CD4-positive, alpha-beta T cell (primary cell): Measurements from ENCODE around the gene NUP210. TPM values are rescaled to one million over a fixed set of nuclear protein-coding genes. Genes with fewer than 3 reads are reported as not detected.

ENCODE experiments used
- ATAC-seq: fragments of 200-7000 bp; cut with Tn5 transposase; one replicate; pipeline ENCODE4 v1.10.0; 2022; ENCODE audit warnings: mild to moderate bottlenecking; ENCODE audit not compliant: poor library complexity
- CTCF ChIA-PET: fragments of 350-600 bp; sonication (Branson Sonifier 250); formaldehyde crosslinking; loops from one replicate; lab custom pipeline; 2021; ENCODE audit warnings: antibody characterized with exemption, inconsistent platforms; lab: Charles Lee
- POLR2A ChIA-PET: fragments of 350-600 bp; sonication (Branson Sonifier 250); formaldehyde crosslinking; loops from one replicate; lab custom pipeline; 2021; ENCODE audit warnings: antibody characterized with exemption, inconsistent platforms; lab: Charles Lee
- DNase-seq, 14 experiments: peaks; one replicate each; pipeline ENCODE4 v3.0.0-alpha.2; 2013 to 2020; ENCODE audit warnings: mixed read lengths in 2 of 14
- H3K27ac ChIP-seq, 2 donors: one replicate each; pipeline versions ENCODE4 v1.5.1 to v1.7.0; 2013; ENCODE audit warnings: low read length in 2 of 2, low read depth in 1 of 2, mild to moderate bottlenecking in 1 of 2
- H3K27me3 ChIP-seq, 2 experiments: 1 replicate in 1 of 2; 2 replicates in 1 of 2; pipeline versions ENCODE4 v1.6.1 to v1.7.0; 2013; ENCODE audit warnings: low read length in 2 of 2, control low read depth in 1 of 2, mild to moderate bottlenecking in 1 of 2, moderate library complexity in 1 of 2; ENCODE audit not compliant: insufficient read depth in 2 of 2, control insufficient read depth in 1 of 2
- H3K36me3 ChIP-seq: one replicate; pipeline ENCODE4 v1.6.1; 2013; ENCODE audit warnings: low read length, control low read depth; ENCODE audit not compliant: insufficient read depth
- H3K4me1 ChIP-seq: one replicate; pipeline ENCODE4 v1.6.1; 2013; ENCODE audit warnings: low read length, control low read depth; ENCODE audit not compliant: insufficient read depth
- H3K4me3 ChIP-seq: one replicate; pipeline ENCODE4 v1.5.1; 2013; ENCODE audit warnings: mild to moderate bottlenecking, low read length, moderate library complexity
- H3K9me3 ChIP-seq, 2 experiments: 1 replicate in 1 of 2; 2 replicates in 1 of 2; pipeline versions ENCODE4 v1.6.1 to v1.7.0; 2013; ENCODE audit warnings: low read length in 2 of 2, mild to moderate bottlenecking in 2 of 2, control low read depth in 1 of 2, moderate library complexity in 1 of 2; ENCODE audit not compliant: control insufficient read depth in 1 of 2, insufficient read depth in 1 of 2
- H3K27ac Mint-ChIP-seq: one replicate; pipeline ENCODE4 v1.8.0; 2020; ENCODE audit warnings: mixed read lengths
- H3K27me3 Mint-ChIP-seq: one replicate; pipeline ENCODE4 v1.8.0; 2021; ENCODE audit warnings: mixed read lengths
- H3K36me3 Mint-ChIP-seq: one replicate; pipeline ENCODE4 v1.8.0; 2021; ENCODE audit warnings: low read depth, mixed read lengths
- H3K4me1 Mint-ChIP-seq: one replicate; pipeline ENCODE4 v1.8.0; 2021; ENCODE audit warnings: low read depth, mixed read lengths
- H3K4me3 Mint-ChIP-seq: one replicate; pipeline ENCODE4 v1.8.0; 2020; ENCODE audit warnings: mild to moderate bottlenecking, mixed read lengths
- H3K9me3 Mint-ChIP-seq: one replicate; pipeline ENCODE4 v1.8.0; 2020; ENCODE audit warnings: mixed read lengths
- intact Hi-C, 2 experiments: fragments of 100-400 bp; cut with DNase I in 1 of 2; cut with micrococcal nuclease in 1 of 2; formaldehyde crosslinking; loops; one replicate each; pipeline versions ENCODE4 v1.15.1 to v1.9.0; 2023 to 2025; cut with DNase I, micrococcal nuclease
- total RNA-seq, 174 experiments: library from RNA in 2 of 174; stranded (reverse) in 2 of 174; gene quantifications; one replicate each; pipeline ENCODE4 v1.2.3 and lab custom pipeline; 2021 to 2026
- TF ChIP-seq, protein P1 (sequence below): fragments of 200-600 bp; IDR thresholded peaks from one replicate; pipeline ENCODE4 v1.8.0; 2022; ENCODE audit warnings: antibody characterized with exemption, mild to moderate bottlenecking

Gene NUP210
- total RNA-seq, 2 experiments from 2014 or later: 82.0 to 83.5 TPM

DNA sequence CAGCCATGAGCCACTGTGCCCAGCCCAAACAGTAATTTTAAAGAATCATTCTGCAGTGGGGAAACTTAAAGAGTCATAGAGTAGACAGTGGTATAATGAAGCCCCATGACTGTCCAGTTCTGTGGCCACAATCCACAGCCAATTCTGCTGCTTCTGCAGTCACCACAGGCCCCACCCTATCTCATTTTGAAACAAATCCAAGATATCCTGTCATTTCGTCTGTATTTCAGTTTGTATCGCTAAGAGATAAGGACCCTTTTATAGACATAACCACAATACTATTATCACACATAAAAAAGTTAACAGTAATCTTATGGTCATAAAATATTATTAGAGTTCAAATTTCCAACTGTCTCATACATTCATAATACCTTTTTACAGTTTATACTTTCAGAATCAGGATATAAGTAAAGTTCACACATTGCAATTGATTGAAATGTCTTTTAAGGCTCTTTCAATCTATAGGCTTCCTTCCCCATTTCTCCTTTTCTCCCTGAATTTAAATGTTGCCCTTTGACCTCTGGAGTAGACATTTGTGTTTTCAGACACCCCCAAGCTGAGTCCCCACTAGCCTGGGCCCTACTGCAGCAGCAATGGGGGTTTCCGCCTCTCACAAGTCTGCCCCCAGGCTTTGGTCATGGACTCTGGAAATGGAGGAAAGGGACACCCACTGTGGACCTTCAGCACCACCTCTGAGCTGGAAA lies 4.2 kb upstream of the NUP210 start:
- DNase-seq (no peak), ATAC-seq (no peak)
- H3K36me3 ChIP-seq: no peaks in the 10 kb centered on the region
- Mint-ChIP-seq H3K9me3 (no peaks in the 10 kb centered on the region), H3K27me3 (no peaks in the 10 kb centered on the region), H3K4me3 (no peak overlapping the region), H3K4me1 (peaks cover 57% of the 10 kb centered on the region), H3K27ac (peak overlapping the region; percentile 41), H3K36me3 (peaks cover 5% of the 10 kb centered on the region)
- POLR2A ChIA-PET: no interaction called here
- CTCF ChIA-PET: no interaction called here
- intact Hi-C loops: loop anchor here in 1 of 2 experiments (10.0 kb wide), 1 partner anchor 751 kb away; the partner anchor contains the start of genes LSM3 and XPC
- no peaks in the 10 kb centered on the region for H3K27me3 ChIP-seq
- TF ChIP-seq, protein P1, sequence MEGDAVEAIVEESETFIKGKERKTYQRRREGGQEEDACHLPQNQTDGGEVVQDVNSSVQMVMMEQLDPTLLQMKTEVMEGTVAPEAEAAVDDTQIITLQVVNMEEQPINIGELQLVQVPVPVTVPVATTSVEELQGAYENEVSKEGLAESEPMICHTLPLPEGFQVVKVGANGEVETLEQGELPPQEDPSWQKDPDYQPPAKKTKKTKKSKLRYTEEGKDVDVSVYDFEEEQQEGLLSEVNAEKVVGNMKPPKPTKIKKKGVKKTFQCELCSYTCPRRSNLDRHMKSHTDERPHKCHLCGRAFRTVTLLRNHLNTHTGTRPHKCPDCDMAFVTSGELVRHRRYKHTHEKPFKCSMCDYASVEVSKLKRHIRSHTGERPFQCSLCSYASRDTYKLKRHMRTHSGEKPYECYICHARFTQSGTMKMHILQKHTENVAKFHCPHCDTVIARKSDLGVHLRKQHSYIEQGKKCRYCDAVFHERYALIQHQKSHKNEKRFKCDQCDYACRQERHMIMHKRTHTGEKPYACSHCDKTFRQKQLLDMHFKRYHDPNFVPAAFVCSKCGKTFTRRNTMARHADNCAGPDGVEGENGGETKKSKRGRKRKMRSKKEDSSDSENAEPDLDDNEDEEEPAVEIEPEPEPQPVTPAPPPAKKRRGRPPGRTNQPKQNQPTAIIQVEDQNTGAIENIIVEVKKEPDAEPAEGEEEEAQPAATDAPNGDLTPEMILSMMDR: no peak
- H3K4me1 ChIP-seq: peaks cover 70% of the 10 kb centered on the region
- no peaks in the 10 kb centered on the region for H3K9me3 ChIP-seq
- H3K4me3 ChIP-seq: no peak overlapping the region
- H3K27ac ChIP-seq: no peak overlapping the region

DNA sequence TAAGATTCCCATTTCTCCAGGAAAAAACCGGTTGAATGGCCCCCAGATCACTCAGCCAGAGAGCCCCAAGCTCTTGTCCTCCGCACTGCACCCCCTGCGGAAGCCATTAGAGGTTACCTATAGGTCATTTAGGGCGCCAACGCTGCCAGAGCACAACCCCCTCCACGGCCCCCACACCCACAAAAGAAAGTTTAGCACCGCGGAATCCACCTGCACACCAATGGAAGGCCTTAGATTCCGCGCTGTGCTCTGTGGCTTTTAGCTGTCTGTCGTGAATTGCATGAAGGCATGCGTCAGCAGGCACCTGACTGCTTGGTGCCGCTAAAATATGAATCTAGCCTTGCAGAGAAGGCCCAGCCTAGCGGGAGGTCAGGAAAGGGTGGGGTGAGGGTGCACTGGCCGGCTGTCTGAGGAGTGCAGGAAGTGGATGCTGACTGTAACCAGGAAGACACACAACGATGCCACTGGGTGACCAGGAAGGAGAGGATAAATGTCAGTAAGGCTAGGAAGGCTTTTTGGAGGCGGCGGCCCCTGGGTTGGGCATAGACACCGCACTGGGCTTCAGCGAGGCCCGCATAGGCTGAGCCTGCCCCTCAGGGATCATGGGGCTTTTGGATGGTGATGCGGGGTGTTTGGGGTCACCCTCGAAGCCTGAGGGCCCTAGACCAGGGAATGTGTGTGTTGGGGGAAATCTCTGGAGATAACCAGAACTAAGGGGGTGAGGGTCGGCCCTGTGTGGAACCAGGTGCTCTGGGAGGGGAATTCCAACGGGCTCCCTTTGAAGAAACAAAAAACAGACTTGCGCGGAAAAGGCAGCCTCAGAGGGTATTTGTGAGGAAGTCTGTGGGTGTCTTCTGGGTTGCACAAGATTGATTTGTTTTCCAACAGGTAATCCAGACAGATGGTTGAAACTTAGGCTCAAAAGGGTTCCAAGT lies 976 bp upstream of the NUP210 start:
- Histone ChIP-seq H3K4me3 (peak overlapping the region; percentile 74), H3K27me3 (no peaks in the 10 kb centered on the region), H3K9me3 (no peaks in the 10 kb centered on the region), H3K4me1 (peaks cover 72% of the 10 kb centered on the region), H3K36me3 (no peaks in the 10 kb centered on the region), H3K27ac (peak overlapping the region; percentile 94 to 99)
- TF ChIP-seq, protein P1: no peak
- Mint-ChIP-seq H3K4me3 (peak overlapping the region; percentile 97), H3K4me1 (peaks cover 71% of the 10 kb centered on the region), H3K27ac (peak overlapping the region; percentile 98), H3K36me3 (peaks cover 17% of the 10 kb centered on the region), H3K9me3 (no peaks in the 10 kb centered on the region), H3K27me3 (no peaks in the 10 kb centered on the region)
- intact Hi-C loops: loop anchor here in 1 of 2 experiments (1.0 to 10.0 kb wide), 5 partner anchors 7 to 754 kb away; partner anchors contain the start of genes HDAC11, LSM3 and XPC
- POLR2A ChIA-PET: interaction anchor here (0.9 to 8.0 kb wide), 8 partner anchors 7 to 757 kb away, joined by 3 to 75 read pairs (median 12); partner anchors contain the start of genes HDAC11, LSM3 and XPC
- CTCF ChIA-PET: interaction anchor here (1.4 to 9.4 kb wide), 4 partner anchors 10 to 75 kb away, joined by 3 to 57 read pairs (median 6); no protein-coding TSS in a partner anchor
- peak; percentile 47 to 96 (median 76) for DNase-seq
- peak; percentile 83 for ATAC-seq

DNA sequence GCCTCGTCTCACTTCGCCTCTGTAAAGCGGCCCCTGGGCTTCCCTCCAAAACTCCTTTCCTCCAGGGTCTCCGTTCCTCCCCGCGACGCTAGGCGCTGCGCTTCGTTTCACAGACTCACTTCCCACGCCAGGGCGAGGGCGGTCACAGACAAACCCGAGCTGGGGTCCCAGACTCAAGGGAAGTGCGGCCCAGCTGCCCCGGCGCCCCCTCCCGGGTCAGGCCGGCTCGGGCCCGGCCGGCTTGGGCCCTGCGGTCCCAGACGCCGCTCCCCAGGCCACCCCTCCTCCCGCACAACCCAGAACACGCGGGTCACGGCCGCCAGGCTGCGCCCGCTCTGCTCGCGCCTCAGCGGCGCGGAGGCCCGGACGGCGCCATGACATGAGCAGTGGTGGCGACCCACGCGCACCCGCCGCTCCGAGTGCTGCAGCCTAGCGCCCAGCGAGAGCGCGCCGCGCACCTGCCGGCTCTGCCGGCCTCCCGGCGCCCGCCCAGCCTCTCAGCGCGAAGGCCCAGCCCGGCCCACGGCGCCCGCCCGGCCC lies 547 bp downstream of the NUP210 start:
- DNase-seq: peak; percentile 27 to 88 (median 58)
- Mint-ChIP-seq H3K9me3 (no peaks in the 10 kb centered on the region), H3K4me1 (peaks cover 71% of the 10 kb centered on the region), H3K27ac (peak overlapping the region; percentile 91), H3K36me3 (peaks cover 19% of the 10 kb centered on the region), H3K27me3 (no peaks in the 10 kb centered on the region), H3K4me3 (peak overlapping the region; percentile 93)
- H3K27ac ChIP-seq: peak overlapping the region; percentile 80 to 89
- CTCF ChIA-PET: interaction anchor here (0.7 to 9.4 kb wide), 4 partner anchors 9 to 73 kb away, joined by 5 to 57 read pairs (median 6); no protein-coding TSS in a partner anchor
- peaks cover 73% of the 10 kb centered on the region for H3K4me1 ChIP-seq
- H3K36me3 ChIP-seq: no peaks in the 10 kb centered on the region
- peak; percentile 38 for ATAC-seq
- TF ChIP-seq, protein P1: no peak
- intact Hi-C loops: loop anchor here (1.0 to 10.0 kb wide), 4 partner anchors 9 to 755 kb away; partner anchors contain the start of genes LSM3 (in 1 of the 2) and XPC (in 1 of the 2)
- H3K27me3 ChIP-seq: no peaks in the 10 kb centered on the region
- POLR2A ChIA-PET: interaction anchor here (0.9 to 8.0 kb wide), 10 partner anchors 8 to 759 kb away, joined by 3 to 75 read pairs (median 4); partner anchors contain the start of genes HDAC11, LSM3 and XPC
- peak overlapping the region; percentile 85 for H3K4me3 ChIP-seq
- no peaks in the 10 kb centered on the region for H3K9me3 ChIP-seq
